Esophagus muscularis mucosa (tissue), 4 donors: ENCODE measurements around the gene TRIM36. TPM values are rescaled to one million over a fixed set of nuclear protein-coding genes. Genes with fewer than 3 reads are reported as not detected.
A peak's percentile ranks its signal among the peaks of the same experiment; 100 is the strongest.

ENCODE experiments used
- DNase-seq: peaks from one replicate; pipeline ENCODE4 v3.0.0-alpha.2; 2017; ENCODE audit errors: extremely low spot score
- H3K27ac ChIP-seq, 4 donors: fragments of 200-600 bp; sonication (generic); replicated peaks in 1 of 4; 1 replicate in 3 of 4; 2 replicates in 1 of 4; pipeline ENCODE4 v1.5.1; 2016 to 2019; ENCODE audit warnings: mild to moderate bottlenecking in 1 of 4
- H3K27me3 ChIP-seq, 4 donors: fragments of 200-600 bp; sonication (generic); one replicate each; pipeline versions ENCODE4 v1.5.1 to v1.6.0; 2016 to 2019
- H3K36me3 ChIP-seq, 4 donors: fragments of 200-600 bp; sonication (generic); one replicate each; pipeline ENCODE4 v1.5.1; 2016 to 2019
- H3K4me1 ChIP-seq, 4 donors: fragments of 200-600 bp; sonication (generic); one replicate each; pipeline ENCODE4 v1.5.1; 2016 to 2019
- H3K4me3 ChIP-seq, 4 donors: fragments of 200-600 bp; sonication (generic); 1 replicate in 2 of 4; 2 replicates in 2 of 4; pipeline ENCODE4 v1.5.1; 2016 to 2019; ENCODE audit warnings: mild to moderate bottlenecking in 4 of 4, moderate library complexity in 1 of 4
- H3K9me3 ChIP-seq, 4 donors: fragments of 200-600 bp; sonication (generic); 1 replicate in 3 of 4; 2 replicates in 1 of 4; pipeline ENCODE4 v1.5.1; 2016 to 2019
- EP300 ChIP-seq: sonication (generic); formaldehyde crosslinking; IDR thresholded peaks from one replicate; pipeline ENCODE4 v1.6.1; 2017; ENCODE audit warnings: antibody characterized with exemption
- POLR2A ChIP-seq: fragments of 450-650 bp; IDR thresholded peaks from one replicate; pipeline ENCODE4 v1.6.1; 2017; ENCODE audit warnings: antibody characterized with exemption, moderate library complexity, mild to moderate bottlenecking, low read depth
- POLR2AphosphoS5 ChIP-seq, 2 donors: sonication (generic); formaldehyde crosslinking; IDR thresholded peaks; one replicate each; pipeline ENCODE4 v1.6.1; 2017; ENCODE audit warnings: antibody characterized with exemption in 2 of 2
- WGBS: methylation state at CpG from one replicate; pipeline ENCODE4 v1.1.5; 2018; 5-methylcytosine and 5-hydroxymethylcytosine counted together
- intact Hi-C: fragments of 100-400 bp; cut with DNase I; formaldehyde crosslinking; loops from one replicate; pipeline ENCODE4 v1.15.1; 2023
- total RNA-seq, 4 donors: library from RNA; depleted of rRNA; stranded (reverse); fragments of >200 nt; gene quantifications; one replicate each; pipeline versions ENCODE4 v1.1.0 to v1.2.1, GENCODE V29; 2016
- TF ChIP-seq, protein P1 (sequence below), 3 experiments: fragments of 200-600 bp in 2 of 3; fragments of 450-650 bp in 1 of 3; sonication (generic) in 2 of 3; IDR thresholded peaks; one replicate each; pipeline ENCODE4 v1.5.1; 2017 to 2019; ENCODE audit warnings: antibody characterized with exemption in 3 of 3, mild to moderate bottlenecking in 2 of 3, moderate library complexity in 1 of 3

Gene TRIM36
- total RNA-seq, 4 donors from 2014 or later, result 1.3 to 5.7 (median 2.8) TPM

GRCh38 chr5:115170134-115170928 is 623 bp upstream of the TRIM36 start:
- Histone ChIP-seq H3K4me3 (peak overlapping the region; percentile 61 to 88 (median 82)), H3K27ac (peak overlapping the region in 2 of 4 donors; percentile 39 to 78), H3K4me1 (peaks cover 12 to 28% (median 27%) of the 10 kb centered on the region in 4 donors), H3K9me3 (no peaks in the 10 kb centered on the region), H3K36me3 (no peaks in the 10 kb centered on the region), H3K27me3 (peaks cover 0 to 72% (median 15%) of the 10 kb centered on the region in 4 donors)
- TF ChIP-seq EP300 (no peak), POLR2AphosphoS5 (IDR thresholded peaks at IDR 0.05) (no peak), POLR2A (no peak)
- TF ChIP-seq, protein P1, sequence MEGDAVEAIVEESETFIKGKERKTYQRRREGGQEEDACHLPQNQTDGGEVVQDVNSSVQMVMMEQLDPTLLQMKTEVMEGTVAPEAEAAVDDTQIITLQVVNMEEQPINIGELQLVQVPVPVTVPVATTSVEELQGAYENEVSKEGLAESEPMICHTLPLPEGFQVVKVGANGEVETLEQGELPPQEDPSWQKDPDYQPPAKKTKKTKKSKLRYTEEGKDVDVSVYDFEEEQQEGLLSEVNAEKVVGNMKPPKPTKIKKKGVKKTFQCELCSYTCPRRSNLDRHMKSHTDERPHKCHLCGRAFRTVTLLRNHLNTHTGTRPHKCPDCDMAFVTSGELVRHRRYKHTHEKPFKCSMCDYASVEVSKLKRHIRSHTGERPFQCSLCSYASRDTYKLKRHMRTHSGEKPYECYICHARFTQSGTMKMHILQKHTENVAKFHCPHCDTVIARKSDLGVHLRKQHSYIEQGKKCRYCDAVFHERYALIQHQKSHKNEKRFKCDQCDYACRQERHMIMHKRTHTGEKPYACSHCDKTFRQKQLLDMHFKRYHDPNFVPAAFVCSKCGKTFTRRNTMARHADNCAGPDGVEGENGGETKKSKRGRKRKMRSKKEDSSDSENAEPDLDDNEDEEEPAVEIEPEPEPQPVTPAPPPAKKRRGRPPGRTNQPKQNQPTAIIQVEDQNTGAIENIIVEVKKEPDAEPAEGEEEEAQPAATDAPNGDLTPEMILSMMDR (IDR thresholded peaks at IDR 0.05), result no peak
- intact Hi-C loops, result no loop called here
- DNase-seq, result no peak
- WGBS, result 3% methylated on average over 18 of the region's 69 CpGs

GRCh38 chr5:115168829-115169486 is 750 bp downstream of the TRIM36 start:
- WGBS, result 7% methylated on average over 9 of the region's 41 CpGs
- Histone ChIP-seq H3K27me3 (peaks cover 0 to 82% (median 15%) of the 10 kb centered on the region in 4 donors), H3K4me3 (peak overlapping the region; percentile 61 to 88 (median 82)), H3K27ac (peak overlapping the region; percentile 39 to 78 (median 60)), H3K4me1 (peaks cover 12 to 28% (median 27%) of the 10 kb centered on the region in 4 donors), H3K9me3 (no peaks in the 10 kb centered on the region), H3K36me3 (no peaks in the 10 kb centered on the region)
- TF ChIP-seq, protein P1 (IDR thresholded peaks at IDR 0.05), result no peak
- TF ChIP-seq EP300 (no peak), POLR2AphosphoS5 (IDR thresholded peaks at IDR 0.05) (no peak), POLR2A (no peak)
- no peak for DNase-seq
- intact Hi-C loops, result no loop called here

GRCh38 chr5:115166744-115167393 is 2.8 kb downstream of the TRIM36 start:
- H3K4me1 ChIP-seq, result peaks cover 12 to 28% (median 27%) of the 10 kb centered on the region in 4 donors
- H3K27ac ChIP-seq, result no peak overlapping the region
- no peaks in the 10 kb centered on the region for H3K9me3 ChIP-seq
- peaks cover 0 to 69% (median 15%) of the 10 kb centered on the region in 4 donors for H3K27me3 ChIP-seq
- intact Hi-C loops, result no loop called here
- TF ChIP-seq POLR2AphosphoS5 (IDR thresholded peaks at IDR 0.05) (no peak), EP300 (no peak), POLR2A (no peak)
- TF ChIP-seq, protein P1 (IDR thresholded peaks at IDR 0.05), result no peak
- H3K36me3 ChIP-seq, result no peaks in the 10 kb centered on the region
- no peak overlapping the region for H3K4me3 ChIP-seq
- 100% methylated on average over 10 of the region's 12 CpGs for WGBS
- DNase-seq, result no peak

DNA sequence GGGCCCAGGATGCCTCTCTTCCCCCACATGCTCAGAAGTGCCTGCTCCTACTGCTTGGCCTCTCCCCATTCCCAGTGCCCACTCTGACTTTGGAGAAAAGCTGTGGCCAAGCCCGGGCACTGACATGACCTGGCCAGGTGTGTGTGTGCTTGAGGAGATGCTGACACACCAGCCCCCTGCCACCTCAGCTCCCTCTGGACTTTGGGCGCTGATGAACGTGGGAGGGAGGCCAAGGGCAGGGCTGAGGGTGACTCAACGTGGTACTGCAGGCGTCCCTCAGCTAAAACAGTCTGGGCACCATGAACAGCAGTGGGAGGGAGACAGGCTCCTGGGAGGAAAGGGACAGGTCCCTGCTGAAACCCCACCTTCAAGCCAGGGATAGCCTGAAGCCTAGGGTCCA is 3.9 kb downstream of the TRIM36 start:
- TF ChIP-seq EP300, result no peak
- TF ChIP-seq POLR2A, result no peak
- TF ChIP-seq, protein P1 (IDR thresholded peaks at IDR 0.05), result no peak
- TF ChIP-seq POLR2AphosphoS5 (IDR thresholded peaks at IDR 0.05), result no peak
- no peak for DNase-seq
- no peak overlapping the region for H3K27ac ChIP-seq
- H3K4me3 ChIP-seq, result no peak overlapping the region
- intact Hi-C loops, result no loop called here
- H3K27me3 ChIP-seq, result peaks cover 0 to 65% (median 12%) of the 10 kb centered on the region in 4 donors
- H3K4me1 ChIP-seq, result peaks cover 9 to 25% (median 23%) of the 10 kb centered on the region in 4 donors
- H3K9me3 ChIP-seq, result no peaks in the 10 kb centered on the region
- no peaks in the 10 kb centered on the region for H3K36me3 ChIP-seq
- 80% methylated on average over 1 of the region's 5 CpGs for WGBS
